ENCODE data around the gene IRF4. TPM values are rescaled to one million over a fixed set of nuclear protein-coding genes. Genes with fewer than 3 reads are reported as not detected.

IRF4 gene
- not detected in 2 replicates for total RNA-seq (2014; rRNA removed; shearing (Covaris generic); ENCODE audit: low replicate concordance)

- Histone ChIP-seq H3K27me3 (peaks cover 35% of the 10 kb centered on the region), H3K4me3 (no peak within 1 kb of the TSS), H3K36me3 (no peaks in the 10 kb centered on the region), H3K9me3 (no peaks in the 10 kb centered on the region)
- DNase-seq: no peak
These were observed at the start of gene IRF4 for GRCh38 chr6:391559-392440. IRF4 (plus strand) TSS chr6:391752; CDS start chr6:393153, 1,401 bp downstream.

- Histone ChIP-seq H3K36me3 (no peaks in the 10 kb centered on the region), H3K4me3 (no peak overlapping the region), H3K9me3 (no peaks in the 10 kb centered on the region), H3K27me3 (no peaks in the 10 kb centered on the region; the same call in 1 of the 2 replicates)
- no peak for DNase-seq
These were observed 49.4 kb upstream of the IRF4 start for GRCh38 chr6:341914-342831.

GRCh38 chr6:342832-343179 lies 48.7 kb upstream of the IRF4 start:
- no peaks in the 10 kb centered on the region for H3K36me3 ChIP-seq
- no peak overlapping the region for H3K4me3 ChIP-seq
- no peak for DNase-seq
- no peaks in the 10 kb centered on the region for H3K9me3 ChIP-seq
- H3K27me3 ChIP-seq: no peaks in the 10 kb centered on the region; the same call in 1 of the 2 replicates

- H3K36me3 ChIP-seq: no peaks in the 10 kb centered on the region
- no peak for DNase-seq
- no peak overlapping the region for H3K4me3 ChIP-seq
- no peaks in the 10 kb centered on the region; the same call in 1 of the 2 replicates for H3K27me3 ChIP-seq
- H3K9me3 ChIP-seq: no peaks in the 10 kb centered on the region
These were observed 48.2 kb upstream of the IRF4 start for GRCh38 chr6:343226-343935.

- DNase-seq: no peak
- Histone ChIP-seq H3K36me3 (no peaks in the 10 kb centered on the region), H3K9me3 (no peaks in the 10 kb centered on the region), H3K27me3 (no peaks in the 10 kb centered on the region; the same call in 1 of the 2 replicates), H3K4me3 (no peak overlapping the region)
These were observed 47.4 kb upstream of the IRF4 start for GRCh38 chr6:343960-344815.

- no peaks in the 10 kb centered on the region; the same call in 1 of the 2 replicates for H3K27me3 ChIP-seq
- H3K9me3 ChIP-seq: no peaks in the 10 kb centered on the region
- H3K36me3 ChIP-seq: no peaks in the 10 kb centered on the region
- no peak for DNase-seq
- H3K4me3 ChIP-seq: no peak overlapping the region
These were observed 46.7 kb upstream of the IRF4 start for GRCh38 chr6:344816-345340.

- no peaks in the 10 kb centered on the region for H3K9me3 ChIP-seq
- no peaks in the 10 kb centered on the region; the same call in 1 of the 2 replicates for H3K27me3 ChIP-seq
- no peaks in the 10 kb centered on the region for H3K36me3 ChIP-seq
- no peak overlapping the region for H3K4me3 ChIP-seq
- DNase-seq: no peak
These were observed 45.7 kb upstream of the IRF4 start for GRCh38 chr6:345747-346385.

GRCh38 chr6:346386-347030 lies 45.0 kb upstream of the IRF4 start:
- peak; percentile 69 for DNase-seq
- no peaks in the 10 kb centered on the region for H3K9me3 ChIP-seq
- no peaks in the 10 kb centered on the region; the same call in 1 of the 2 replicates for H3K27me3 ChIP-seq
- no peaks in the 10 kb centered on the region for H3K36me3 ChIP-seq
- no peak overlapping the region for H3K4me3 ChIP-seq

- no peak for DNase-seq
- H3K27me3 ChIP-seq: no peaks in the 10 kb centered on the region; the same call in 1 of the 2 replicates
- no peaks in the 10 kb centered on the region for H3K36me3 ChIP-seq
- H3K4me3 ChIP-seq: no peak overlapping the region
- H3K9me3 ChIP-seq: no peaks in the 10 kb centered on the region
These were observed 44.3 kb upstream of the IRF4 start for GRCh38 chr6:347232-347631.

GRCh38 chr6:347951-348859 lies 43.3 kb upstream of the IRF4 start:
- H3K27me3 ChIP-seq: no peaks in the 10 kb centered on the region; the same call in 1 of the 2 replicates
- H3K36me3 ChIP-seq: no peaks in the 10 kb centered on the region
- H3K9me3 ChIP-seq: no peaks in the 10 kb centered on the region
- H3K4me3 ChIP-seq: no peak overlapping the region
- DNase-seq: no peak

GRCh38 chr6:348860-349396 lies 42.6 kb upstream of the IRF4 start:
- Histone ChIP-seq H3K4me3 (no peak overlapping the region), H3K27me3 (no peaks in the 10 kb centered on the region; the same call in 1 of the 2 replicates), H3K9me3 (no peaks in the 10 kb centered on the region), H3K36me3 (no peaks in the 10 kb centered on the region)
- no peak for DNase-seq

GRCh38 chr6:349491-349921 lies 42.0 kb upstream of the IRF4 start:
- Histone ChIP-seq H3K27me3 (no peaks in the 10 kb centered on the region; the same call in 1 of the 2 replicates), H3K9me3 (no peaks in the 10 kb centered on the region), H3K4me3 (no peak overlapping the region), H3K36me3 (no peaks in the 10 kb centered on the region)
- DNase-seq: no peak

- no peaks in the 10 kb centered on the region for H3K9me3 ChIP-seq
- no peaks in the 10 kb centered on the region for H3K36me3 ChIP-seq
- DNase-seq: no peak
- H3K27me3 ChIP-seq: no peaks in the 10 kb centered on the region; the same call in 1 of the 2 replicates
- H3K4me3 ChIP-seq: no peak overlapping the region
These were observed 41.2 kb upstream of the IRF4 start for GRCh38 chr6:350371-350770.
